ENCODE data around the gene MED9. TPM values are rescaled to one million over a fixed set of nuclear protein-coding genes. Genes with fewer than 3 reads are reported as not detected.

Gene MED9
- polyA plus RNA-seq, 1 donor from 2014 or later, result 25.1 TPM

GRCh38 chr17:17440938-17441675, 35.7 kb upstream of the MED9 start:
- no peaks in the 10 kb centered on the region for H3K36me3 ChIP-seq (ENCODE audit: insufficient read depth, low read length)
- no peak overlapping the region for H3K27ac ChIP-seq (ENCODE audit: low read length)
- H3K9me3 ChIP-seq (ENCODE audit: low read length), result no peaks in the 10 kb centered on the region
- H4K20me1 ChIP-seq (ENCODE audit: insufficient read depth), result no peaks in the 10 kb centered on the region
- TF ChIP-seq SMC3 (conservative IDR thresholded peaks at IDR 0.05; ENCODE audit: poor library complexity), result no peak
- TF ChIP-seq CTCF (IDR thresholded peaks at IDR 0.05; ENCODE audit: poor library complexity, severe bottlenecking), result no peak
- no peak for TF ChIP-seq MXI1 (conservative IDR thresholded peaks at IDR 0.05; ENCODE audit: poor library complexity, severe bottlenecking)
- TF ChIP-seq POLR2AphosphoS5 (IDR thresholded peaks at IDR 0.05), result no peak
- TF ChIP-seq TAF1 (IDR thresholded peaks at IDR 0.05; ENCODE audit: low read depth), result no peak
- H3K79me2 ChIP-seq (replicated peaks; ENCODE audit: insufficient read depth, low read length), result no peaks in the 10 kb centered on the region
- no peak overlapping the region for H3K4me2 ChIP-seq (ENCODE audit: low read length)
- no peaks in the 10 kb centered on the region for H3F3A ChIP-seq (ENCODE audit: insufficient read depth, low read length, poor library complexity, severe bottlenecking)
- no peak overlapping the region for H3K9ac ChIP-seq (ENCODE audit: low read length)
- H2AFZ ChIP-seq (ENCODE audit: low read depth, low read length), result no peak overlapping the region
- no peak overlapping the region for H3K4me3 ChIP-seq (ENCODE audit: low read length)
- H3K27me3 ChIP-seq (ENCODE audit: insufficient read depth, low read depth, low read length), result no peaks in the 10 kb centered on the region
- H3K9me2 ChIP-seq (ENCODE audit: insufficient read depth, low read length), result no peaks in the 10 kb centered on the region

- H3K79me2 ChIP-seq (replicated peaks; ENCODE audit: insufficient read depth, low read length), result no peaks in the 10 kb centered on the region
Measured at GRCh38 chr17:17443173-17443572, 33.6 kb upstream of the MED9 start.

More at GRCh38 chr17:17443173-17443572, 33.6 kb upstream of the MED9 start:
- Histone ChIP-seq H2AFZ (ENCODE audit: low read depth, low read length) (no peak overlapping the region), H3K9ac (ENCODE audit: low read length) (no peak overlapping the region), H3K4me2 (ENCODE audit: low read length) (no peak overlapping the region), H4K20me1 (ENCODE audit: insufficient read depth) (no peaks in the 10 kb centered on the region), H3K36me3 (ENCODE audit: insufficient read depth, low read length) (no peaks in the 10 kb centered on the region), H3K27me3 (ENCODE audit: insufficient read depth, low read depth, low read length) (no peaks in the 10 kb centered on the region), H3K9me3 (ENCODE audit: low read length) (no peaks in the 10 kb centered on the region), H3F3A (ENCODE audit: insufficient read depth, low read length, poor library complexity, severe bottlenecking) (no peaks in the 10 kb centered on the region), H3K4me3 (ENCODE audit: low read length) (no peak overlapping the region), H3K27ac (ENCODE audit: low read length) (no peak overlapping the region), H3K9me2 (ENCODE audit: insufficient read depth, low read length) (no peaks in the 10 kb centered on the region)
- TF ChIP-seq REST (IDR thresholded peaks at IDR 0.05; ENCODE audit: borderline replicate concordance), result no peak
- no peak for TF ChIP-seq EZH2 (IDR thresholded peaks at IDR 0.05; ENCODE audit: borderline replicate concordance, insufficient read depth, low read length, poor library complexity, severe bottlenecking)
- TF ChIP-seq MXI1 (conservative IDR thresholded peaks at IDR 0.05; ENCODE audit: poor library complexity, severe bottlenecking), result no peak
- no peak for TF ChIP-seq RAD21 (conservative IDR thresholded peaks at IDR 0.05)
- no peak for TF ChIP-seq CTCF (IDR thresholded peaks at IDR 0.05; ENCODE audit: poor library complexity, severe bottlenecking)
- TF ChIP-seq SMC3 (conservative IDR thresholded peaks at IDR 0.05; ENCODE audit: poor library complexity), result no peak
- TF ChIP-seq POLR2AphosphoS5 (IDR thresholded peaks at IDR 0.05), result no peak

All from neural cell (in vitro differentiated cells).